GM12872 (cell line): ENCODE results near the gene NEIL3.

ENCODE experiments used
- CTCF ChIP-seq: IDR thresholded peaks from 3 replicates; pipeline ENCODE4 v1.5.1; 2011; ENCODE audit warnings: low read depth, mild to moderate bottlenecking, low read length, moderate library complexity; ENCODE audit not compliant: insufficient read depth

NEIL3 gene

DNA sequence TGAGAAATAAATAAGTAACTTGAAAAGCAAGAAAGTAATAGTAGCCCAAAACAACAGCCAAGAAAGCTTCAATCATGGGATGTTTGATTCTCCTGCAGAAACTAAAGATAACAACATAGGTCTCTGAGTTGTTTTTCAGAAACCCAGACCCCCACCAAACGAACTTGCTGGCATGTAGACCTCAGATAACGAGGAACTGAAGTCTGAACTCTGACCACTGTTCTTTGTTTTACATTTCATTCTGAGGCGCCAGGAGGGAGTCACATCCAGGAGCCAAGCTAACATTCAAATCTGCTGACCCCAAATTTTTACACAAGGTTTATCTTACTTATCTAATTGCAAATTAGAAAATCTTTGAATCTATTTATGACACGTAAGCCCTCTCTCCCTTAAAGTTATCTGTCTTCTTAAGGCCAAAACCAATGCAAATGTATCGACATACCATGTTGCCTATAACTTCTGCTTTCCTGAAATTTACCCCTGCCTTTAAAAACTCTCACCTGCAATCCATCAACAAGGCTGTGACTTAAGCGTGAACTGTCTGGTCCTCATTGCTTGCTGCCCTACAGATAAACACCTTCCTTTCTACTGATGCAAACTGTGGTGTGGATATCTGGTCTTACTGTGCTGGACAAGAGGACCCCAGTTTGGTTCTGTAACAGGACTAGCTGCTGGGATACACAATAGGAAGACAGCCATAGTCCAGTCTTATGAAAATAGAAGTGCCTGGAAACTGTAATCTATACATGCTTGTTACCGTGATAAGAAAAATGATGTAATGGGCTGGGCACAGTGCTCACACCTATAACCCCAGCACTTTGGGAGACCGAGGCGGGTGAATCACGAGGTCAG lies 37.5 kb upstream of the NEIL3 start:
- no peak for TF ChIP-seq CTCF

DNA sequence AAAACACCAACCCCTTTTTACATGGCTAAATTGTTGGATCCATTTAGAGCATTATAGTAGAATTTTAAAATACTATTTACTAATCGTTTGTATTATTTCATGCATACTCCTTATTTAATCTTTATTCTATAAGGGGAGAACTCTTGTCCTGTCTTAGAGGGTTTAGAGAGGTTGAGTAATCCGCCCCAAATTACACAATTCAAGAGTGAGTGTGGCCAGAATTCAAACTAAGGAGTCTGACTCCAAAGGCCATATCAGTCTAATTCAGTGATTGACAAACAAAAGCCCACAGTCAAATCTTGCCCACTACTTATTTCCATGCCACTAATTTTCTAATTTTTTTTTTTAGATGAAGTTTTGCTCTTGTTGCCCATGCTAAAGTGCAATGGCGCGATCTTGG lies 33.7 kb upstream of the NEIL3 start:
- TF ChIP-seq CTCF: no peak

DNA sequence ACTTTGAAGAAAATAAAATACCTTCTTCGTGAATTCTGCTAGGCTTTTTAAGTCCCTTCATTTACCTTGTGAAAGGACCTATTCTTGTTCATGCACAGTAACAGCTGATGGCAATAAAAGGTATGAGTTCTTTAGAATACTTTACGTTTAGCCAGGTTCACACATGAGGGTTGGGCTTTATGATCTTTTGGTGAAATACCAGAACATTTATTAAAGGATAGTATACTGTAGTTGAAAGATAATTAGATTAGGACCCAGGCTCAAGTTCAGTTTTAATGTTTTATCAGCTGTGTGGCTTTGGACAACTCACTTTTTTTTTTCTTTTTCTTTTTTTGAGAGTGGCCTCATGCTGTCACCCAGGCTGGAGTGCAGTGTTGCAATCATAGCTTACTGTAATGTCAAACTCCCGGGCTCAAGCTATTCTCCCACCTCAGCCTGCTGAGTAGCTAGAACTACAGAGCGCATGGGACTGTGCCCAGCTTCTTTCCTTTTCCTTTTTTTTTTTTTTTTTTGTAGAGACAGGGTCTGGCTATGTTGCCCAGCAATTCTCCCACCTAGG lies 28.2 kb upstream of the NEIL3 start:
- TF ChIP-seq CTCF: no peak

GRCh38 chr4:177282284-177282835 lies 27.3 kb upstream of the NEIL3 start:
- no peak for TF ChIP-seq CTCF

DNA sequence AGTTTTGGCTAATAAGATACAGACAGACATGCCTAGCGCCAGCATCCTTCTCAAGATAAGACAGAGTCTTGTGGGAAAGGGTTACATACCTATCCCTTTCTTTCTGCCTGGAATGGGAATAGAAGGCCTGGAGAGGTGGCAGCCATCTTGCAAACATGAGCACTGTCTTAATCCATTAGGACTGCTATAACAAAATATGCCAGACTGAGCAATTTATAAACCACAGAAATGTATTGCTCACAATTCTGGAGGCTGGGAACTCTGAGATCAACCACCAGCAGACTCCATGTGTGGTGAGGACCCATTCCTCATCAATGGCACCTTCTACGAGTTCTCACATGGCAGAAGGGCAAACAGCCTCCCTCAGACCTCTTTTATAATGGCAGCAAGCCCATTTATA lies 26.5 kb upstream of the NEIL3 start:
- no peak for TF ChIP-seq CTCF

DNA sequence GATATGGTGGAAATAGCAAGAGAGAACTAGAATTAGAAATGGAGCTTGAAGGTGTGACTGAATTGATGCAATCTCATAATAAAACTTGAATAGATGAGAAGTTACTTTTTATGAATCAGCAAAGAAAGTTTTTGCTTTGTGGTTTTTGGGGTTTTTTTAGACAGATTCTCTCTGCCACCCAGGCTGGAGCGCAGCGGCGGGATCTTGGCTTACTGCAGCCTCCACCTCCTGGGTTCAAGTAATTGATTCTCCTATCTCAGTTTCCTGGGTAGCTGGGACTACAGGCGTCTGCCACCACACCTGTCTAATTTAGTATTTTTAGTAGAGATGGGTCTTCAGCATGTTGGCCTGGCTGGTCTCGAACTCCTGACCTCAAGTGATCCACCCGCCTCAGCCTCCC lies 23.7 kb upstream of the NEIL3 start:
- TF ChIP-seq CTCF: no peak

- no peak for TF ChIP-seq CTCF
Measured at GRCh38 chr4:177287255-177287654, 22.4 kb upstream of the NEIL3 start.
